Gastrocnemius medialis (tissue), 4 donors: ENCODE measurements around the gene S1PR3. TPM values are rescaled to one million over a fixed set of nuclear protein-coding genes. Genes with fewer than 3 reads are reported as not detected.

ENCODE experiments used
- ATAC-seq, 2 donors: fragments of 150-250 bp; one replicate each; pipeline ENCODE4 v1.9.1; 2016
- DNase-seq, 2 donors: peaks; one replicate each; pipeline ENCODE4 v3.0.0-alpha.2; 2019
- H3K27ac ChIP-seq, 4 donors: fragments of 200-600 bp; sonication (generic); 1 replicate in 1 of 4; 2 replicates in 3 of 4; pipeline ENCODE4 v1.5.1; 2016 to 2018; ENCODE audit warnings: mild to moderate bottlenecking in 2 of 4, moderate library complexity in 1 of 4
- H3K27me3 ChIP-seq, 3 donors: fragments of 200-600 bp; sonication (generic) in 2 of 3; 1 replicate in 1 of 3; 2 replicates in 2 of 3; pipeline versions ENCODE4 v1.5.1 to v1.6.0; 2016 to 2019; ENCODE audit warnings: mild to moderate bottlenecking in 1 of 3, moderate library complexity in 1 of 3
- H3K36me3 ChIP-seq, 2 donors: fragments of 200-600 bp; sonication (generic) in 1 of 2; one replicate each; pipeline ENCODE4 v1.5.1; 2017 to 2018
- H3K4me1 ChIP-seq, 2 donors: fragments of 200-600 bp; sonication (generic) in 1 of 2; one replicate each; pipeline ENCODE4 v1.5.1; 2016 to 2017; ENCODE audit warnings: mild to moderate bottlenecking in 2 of 2
- H3K4me3 ChIP-seq, 4 donors: fragments of 200-600 bp; sonication (generic) in 3 of 4; 1 replicate in 1 of 4; 2 replicates in 3 of 4; pipeline ENCODE4 v1.5.1; 2016 to 2019; ENCODE audit warnings: mild to moderate bottlenecking in 2 of 4
- H3K9me3 ChIP-seq, 3 donors: fragments of 200-600 bp; sonication (generic) in 2 of 3; 1 replicate in 1 of 3; 2 replicates in 2 of 3; pipeline ENCODE4 v1.5.1; 2016 to 2019
- POLR2A ChIP-seq, 2 donors: fragments of 450-650 bp; IDR thresholded peaks; one replicate each; pipeline ENCODE4 v1.6.1; 2017; ENCODE audit warnings: antibody characterized with exemption in 2 of 2, mild to moderate bottlenecking in 2 of 2, moderate library complexity in 2 of 2
- in situ Hi-C, 4 donors: fragments of 200-750 bp; cut with MboI; loops; one replicate each; pipeline versions ENCODE4 v1.15.0 to v1.8.0; 2017; ENCODE audit warnings: low sequenced_read_pairs in 4 of 4
- intact Hi-C: fragments of 100-400 bp; cut with DNase I; formaldehyde crosslinking; loops from one replicate; pipeline ENCODE4 v1.15.1; 2023; ENCODE audit warnings: low total_unique reads
- total RNA-seq, 4 donors: library from RNA; depleted of rRNA; stranded (reverse); fragments of >200 nt; gene quantifications; one replicate each; pipeline versions ENCODE4 v1.1.0 to v1.2.3, GENCODE V29; 2016
- TF ChIP-seq, protein P1 (sequence below), 5 experiments: fragments of 450-650 bp in 3 of 5; fragments of 200-600 bp in 2 of 5; sonication (generic) in 2 of 5; IDR thresholded peaks in 4 of 5; conservative IDR thresholded peaks in 1 of 5; 1 replicate in 4 of 5; 2 replicates in 1 of 5; pipeline ENCODE4 v1.5.1; 2016 to 2019; ENCODE audit warnings: antibody characterized with exemption in 5 of 5, mild to moderate bottlenecking in 3 of 5, moderate library complexity in 3 of 5

The S1PR3 gene
- total RNA-seq, 4 donors from 2014 or later: 3.3 to 13.4 (median 5.7) TPM

- in situ Hi-C loops (no loop called here), intact Hi-C loops (no loop called here)
- no peak overlapping the region for H3K4me3 ChIP-seq
- no peaks in the 10 kb centered on the region for H3K4me1 ChIP-seq
- H3K9me3 ChIP-seq: no peaks in the 10 kb centered on the region
- no peaks in the 10 kb centered on the region for H3K36me3 ChIP-seq
- H3K27ac ChIP-seq: no peak overlapping the region
- H3K27me3 ChIP-seq: no peaks in the 10 kb centered on the region
- no peak for ATAC-seq
- TF ChIP-seq POLR2A (IDR thresholded peaks at IDR 0.05): no peak
- TF ChIP-seq, protein P1, sequence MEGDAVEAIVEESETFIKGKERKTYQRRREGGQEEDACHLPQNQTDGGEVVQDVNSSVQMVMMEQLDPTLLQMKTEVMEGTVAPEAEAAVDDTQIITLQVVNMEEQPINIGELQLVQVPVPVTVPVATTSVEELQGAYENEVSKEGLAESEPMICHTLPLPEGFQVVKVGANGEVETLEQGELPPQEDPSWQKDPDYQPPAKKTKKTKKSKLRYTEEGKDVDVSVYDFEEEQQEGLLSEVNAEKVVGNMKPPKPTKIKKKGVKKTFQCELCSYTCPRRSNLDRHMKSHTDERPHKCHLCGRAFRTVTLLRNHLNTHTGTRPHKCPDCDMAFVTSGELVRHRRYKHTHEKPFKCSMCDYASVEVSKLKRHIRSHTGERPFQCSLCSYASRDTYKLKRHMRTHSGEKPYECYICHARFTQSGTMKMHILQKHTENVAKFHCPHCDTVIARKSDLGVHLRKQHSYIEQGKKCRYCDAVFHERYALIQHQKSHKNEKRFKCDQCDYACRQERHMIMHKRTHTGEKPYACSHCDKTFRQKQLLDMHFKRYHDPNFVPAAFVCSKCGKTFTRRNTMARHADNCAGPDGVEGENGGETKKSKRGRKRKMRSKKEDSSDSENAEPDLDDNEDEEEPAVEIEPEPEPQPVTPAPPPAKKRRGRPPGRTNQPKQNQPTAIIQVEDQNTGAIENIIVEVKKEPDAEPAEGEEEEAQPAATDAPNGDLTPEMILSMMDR (IDR thresholded peaks at IDR 0.05 in 4 of 5, conservative IDR thresholded peaks at IDR 0.05 in 1 of 5): no peak
- no peak for DNase-seq
Measured at GRCh38 chr9:88951155-88951542, 40.1 kb upstream of the S1PR3 start.

DNA sequence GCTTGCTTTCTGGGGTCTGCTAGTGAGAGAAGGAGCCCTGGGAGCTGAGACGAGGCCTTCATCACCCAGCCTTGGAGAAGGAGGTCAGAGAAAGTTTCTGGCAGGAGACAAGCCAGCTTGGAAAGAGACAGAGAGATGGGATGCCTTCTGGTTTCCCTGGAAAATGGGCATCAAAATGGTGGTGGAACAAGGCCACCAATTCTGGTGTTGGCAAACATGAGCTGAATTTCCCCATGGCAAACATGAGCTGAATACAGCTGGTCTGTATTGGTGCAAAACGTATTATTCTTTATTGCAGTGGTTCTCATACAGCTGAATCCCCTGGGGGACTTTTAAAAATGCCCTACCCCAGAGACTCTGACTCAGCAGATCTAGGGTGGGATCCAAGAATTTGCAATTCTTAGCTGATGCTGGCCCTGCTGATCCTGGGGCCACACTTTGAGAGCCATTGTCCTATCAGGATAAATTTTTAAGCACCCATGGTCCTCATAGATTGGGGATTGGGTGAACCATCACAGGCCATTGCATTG, 39.1 kb upstream of the S1PR3 start:
- in situ Hi-C loops (no loop called here), intact Hi-C loops (no loop called here)
- TF ChIP-seq, protein P1 (IDR thresholded peaks at IDR 0.05 in 4 of 5, conservative IDR thresholded peaks at IDR 0.05 in 1 of 5): no peak
- TF ChIP-seq POLR2A (IDR thresholded peaks at IDR 0.05): no peak
- Histone ChIP-seq H3K27ac (no peak overlapping the region), H3K36me3 (no peaks in the 10 kb centered on the region), H3K4me1 (no peaks in the 10 kb centered on the region), H3K9me3 (no peaks in the 10 kb centered on the region), H3K4me3 (no peak overlapping the region), H3K27me3 (no peaks in the 10 kb centered on the region)
- DNase-seq: no peak
- no peak for ATAC-seq

DNA sequence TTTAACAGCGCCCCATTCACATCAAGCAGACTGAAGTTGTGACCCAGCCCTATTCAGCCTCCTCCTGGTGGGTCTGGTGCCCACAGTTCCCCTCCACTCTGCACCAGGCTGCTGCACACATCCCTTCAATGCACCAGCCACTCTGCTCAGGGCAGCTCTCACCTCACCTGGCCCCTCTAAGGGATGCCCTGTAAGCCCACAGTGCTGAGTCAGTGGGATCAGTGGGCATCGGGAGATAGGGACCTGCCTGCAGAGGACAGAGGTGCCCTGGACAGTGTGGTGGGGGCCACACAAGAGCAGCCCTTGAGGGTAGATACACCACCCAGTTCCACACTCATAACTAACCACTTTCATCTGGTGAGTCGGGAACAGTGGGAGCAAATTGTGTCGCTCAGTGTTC, 38.3 kb upstream of the S1PR3 start:
- no peak overlapping the region for H3K4me3 ChIP-seq
- no peaks in the 10 kb centered on the region for H3K27me3 ChIP-seq
- in situ Hi-C loops (no loop called here), intact Hi-C loops (no loop called here)
- no peaks in the 10 kb centered on the region for H3K4me1 ChIP-seq
- no peaks in the 10 kb centered on the region for H3K9me3 ChIP-seq
- no peak for TF ChIP-seq POLR2A (IDR thresholded peaks at IDR 0.05)
- TF ChIP-seq, protein P1 (IDR thresholded peaks at IDR 0.05 in 4 of 5, conservative IDR thresholded peaks at IDR 0.05 in 1 of 5): no peak
- DNase-seq (no peak), ATAC-seq (no peak)
- H3K27ac ChIP-seq: no peak overlapping the region
- H3K36me3 ChIP-seq: no peaks in the 10 kb centered on the region

DNA sequence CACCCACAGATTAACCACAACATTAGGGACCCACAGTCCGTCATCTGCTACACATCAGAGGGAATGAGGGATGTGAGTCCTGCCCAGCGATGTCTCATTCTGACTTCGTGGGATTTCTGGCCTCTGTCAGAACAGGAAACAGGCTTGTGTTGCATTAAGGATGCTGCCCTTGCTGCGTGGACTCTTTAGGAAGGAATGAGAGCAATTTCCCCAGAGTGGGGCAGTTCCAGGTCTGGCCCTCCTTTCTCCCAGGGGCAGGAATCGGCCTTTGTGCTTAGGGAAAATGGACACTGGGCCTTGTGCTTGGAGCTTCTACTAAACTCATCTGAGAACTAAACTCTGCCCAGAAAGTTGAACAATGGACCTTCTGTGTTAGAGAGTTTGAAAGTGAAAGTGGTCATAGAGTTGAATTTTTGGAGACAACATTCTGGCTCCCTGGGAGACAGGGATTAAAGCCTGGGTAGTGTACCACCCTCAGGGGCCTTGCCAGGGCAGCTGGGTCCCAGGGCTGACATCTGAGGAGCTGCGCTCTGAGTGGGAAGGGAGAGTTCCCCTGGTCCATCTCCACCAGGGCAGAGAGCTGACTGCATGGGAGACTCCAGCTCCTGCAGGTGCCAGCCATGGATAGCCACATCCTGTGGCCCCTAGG, 37.8 kb upstream of the S1PR3 start:
- in situ Hi-C loops (no loop called here), intact Hi-C loops (no loop called here)
- no peaks in the 10 kb centered on the region for H3K9me3 ChIP-seq
- ATAC-seq (no peak), DNase-seq (no peak)
- no peak overlapping the region for H3K27ac ChIP-seq
- H3K4me1 ChIP-seq: no peaks in the 10 kb centered on the region
- no peak overlapping the region for H3K4me3 ChIP-seq
- no peak for TF ChIP-seq POLR2A (IDR thresholded peaks at IDR 0.05)
- TF ChIP-seq, protein P1 (IDR thresholded peaks at IDR 0.05 in 4 of 5, conservative IDR thresholded peaks at IDR 0.05 in 1 of 5): no peak
- H3K36me3 ChIP-seq: no peaks in the 10 kb centered on the region
- no peaks in the 10 kb centered on the region for H3K27me3 ChIP-seq

- intact Hi-C loops: no loop called here
- Histone ChIP-seq H3K27ac (no peak overlapping the region), H3K27me3 (no peaks in the 10 kb centered on the region), H3K9me3 (no peaks in the 10 kb centered on the region), H3K36me3 (no peaks in the 10 kb centered on the region), H3K4me3 (no peak overlapping the region), H3K4me1 (no peaks in the 10 kb centered on the region)
- TF ChIP-seq POLR2A (IDR thresholded peaks at IDR 0.05): no peak
- TF ChIP-seq, protein P1 (IDR thresholded peaks at IDR 0.05 in 4 of 5, conservative IDR thresholded peaks at IDR 0.05 in 1 of 5): no peak
- no peak for ATAC-seq
- in situ Hi-C loops: no loop called here
- DNase-seq: no peak
Measured at GRCh38 chr9:88954066-88954465, 37.2 kb upstream of the S1PR3 start.
